HT1080 (cell line): ENCODE results near the gene MYO5C. TPM values are rescaled to one million over a fixed set of nuclear protein-coding genes. Genes with fewer than 3 reads are reported as not detected.
A peak's percentile ranks its signal among the peaks of the same experiment; 100 is the strongest.

Source experiments
- DNase-seq: peaks from one replicate; pipeline ENCODE4 v3.0.0-alpha.2; 2015; ENCODE audit warnings: low read depth
- small RNA-seq: library from RNA; depleted of rRNA; stranded (forward); fragments of <200 nt; gene quantifications from one replicate; pipeline ENCODE3, GENCODE V24; 2014
- total RNA-seq: library from RNA; depleted of rRNA; stranded (reverse); fragments of >200 nt; shearing (Covaris generic); gene quantifications from 2 replicates; pipeline ENCODE4 v1.2.3, GENCODE V29; 2014; rRNA removed

MYO5C gene
- total RNA-seq, 1 experiment from 2014 or later, result not detected

GRCh38 chr15:52153900-52154895, 141.4 kb downstream of the MYO5C start:
- DNase-seq, result no peak

GRCh38 chr15:52151353-52151752, 144.3 kb downstream of the MYO5C start:
- no peak for DNase-seq

GRCh38 chr15:52150871-52151270, 144.7 kb downstream of the MYO5C start:
- no peak for DNase-seq

GRCh38 chr15:52150043-52150825, 145.4 kb downstream of the MYO5C start:
- no peak for DNase-seq

GRCh38 chr15:52148403-52148802, 147.2 kb downstream of the MYO5C start:
- no peak for DNase-seq

- no peak for DNase-seq
Measured at GRCh38 chr15:52146776-52147175, 148.8 kb downstream of the MYO5C start.

- DNase-seq, result no peak
Measured at GRCh38 chr15:52146261-52146660, 149.3 kb downstream of the MYO5C start.

- peak; percentile 77 for DNase-seq
Measured at GRCh38 chr15:52144656-52145178, 150.9 kb downstream of the MYO5C start.

- DNase-seq, result peak; percentile 96
Measured at GRCh38 chr15:52143873-52144272, 151.7 kb downstream of the MYO5C start.

Small RNA genes within 50 kb of the gene (small RNA-seq; reads per million reads assigned to genes)
- gene MIR1266 (not detected), gene RF00019 (not detected)

Other genes with a start within 250 kb of the MYO5C start
- not detected in 2 replicates for gene BCL2L10, start 183.0 kb downstream of the MYO5C start, total RNA-seq
- gene GNB5, start 104.4 kb downstream of the MYO5C start, total RNA-seq, result 38.2 and 46.3 TPM in 2 replicates
- 31.3 and 33.7 TPM in 2 replicates for gene MYO5A, start 233.1 kb upstream of the MYO5C start, total RNA-seq